ELF-1 (cell line): Measurements from ENCODE around the gene CCDC124.
"Not testable (repeated sequence)": the region's sequence is repeated elsewhere in the genome, so short reads cannot be mapped to it uniquely, and the experiment has no call there.

ENCODE experiments used
- DNase-seq: peaks from one replicate; pipeline ENCODE4 v3.0.0-alpha.2; 2016; ENCODE audit warnings: low read depth, low spot score

The CCDC124 gene

DNA sequence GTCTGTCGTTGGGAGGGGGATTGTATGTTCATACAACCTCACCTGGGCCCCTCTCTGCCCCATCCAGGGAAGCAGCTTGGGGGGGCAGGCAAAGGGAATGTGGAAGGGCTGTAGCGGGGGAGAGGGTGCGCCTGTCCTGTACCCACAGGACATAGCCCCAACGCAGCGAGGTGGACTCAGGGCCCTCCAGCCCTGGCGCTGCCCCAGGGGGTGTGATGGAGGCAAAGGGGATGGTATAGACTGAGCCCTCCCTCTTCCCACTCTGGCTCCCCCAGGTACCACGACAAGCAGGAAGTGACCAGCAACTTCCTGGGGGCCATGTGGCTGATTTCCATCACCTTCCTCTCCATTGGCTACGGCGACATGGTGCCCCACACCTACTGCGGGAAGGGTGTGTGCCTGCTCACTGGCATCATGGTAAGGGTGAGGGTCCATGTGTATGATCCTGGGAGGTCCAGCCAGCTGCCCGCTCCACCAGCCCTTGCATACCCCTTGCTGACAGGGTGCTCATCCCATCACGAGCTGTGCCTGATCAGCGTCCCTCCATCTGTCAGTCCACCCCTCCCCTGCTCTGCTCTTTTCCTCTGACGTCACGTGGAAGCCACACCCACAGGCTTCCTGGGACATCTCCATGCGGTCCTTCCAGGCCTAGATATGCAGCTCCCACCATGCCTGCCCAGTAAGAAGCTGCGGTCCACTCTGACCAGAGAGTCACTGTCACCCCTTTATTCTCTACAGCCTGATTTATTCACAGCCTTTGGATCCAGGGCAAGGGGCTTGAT, 52.4 kb downstream of the CCDC124 start:
- no peak for DNase-seq

DNA sequence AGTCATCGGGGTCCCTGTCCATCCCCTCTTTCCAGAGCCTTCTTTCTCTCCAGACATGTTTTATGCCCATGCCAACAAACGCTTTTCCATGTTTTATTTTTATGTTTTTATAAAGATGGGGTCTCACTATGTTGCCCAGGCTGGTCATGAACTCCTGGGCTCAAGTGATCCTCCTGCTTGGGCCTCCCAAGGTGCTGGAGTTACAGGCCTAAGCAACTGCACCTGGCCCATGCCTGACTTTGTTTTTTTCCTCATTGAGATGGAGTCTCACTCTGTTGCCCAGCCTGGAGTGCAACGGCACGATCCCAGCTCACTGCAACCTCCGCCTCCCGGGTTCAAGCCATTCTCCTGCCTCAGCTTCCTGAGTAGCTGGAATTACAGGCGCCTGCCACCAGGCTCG, 53.8 kb downstream of the CCDC124 start:
- not testable (repeated sequence) for DNase-seq

DNA sequence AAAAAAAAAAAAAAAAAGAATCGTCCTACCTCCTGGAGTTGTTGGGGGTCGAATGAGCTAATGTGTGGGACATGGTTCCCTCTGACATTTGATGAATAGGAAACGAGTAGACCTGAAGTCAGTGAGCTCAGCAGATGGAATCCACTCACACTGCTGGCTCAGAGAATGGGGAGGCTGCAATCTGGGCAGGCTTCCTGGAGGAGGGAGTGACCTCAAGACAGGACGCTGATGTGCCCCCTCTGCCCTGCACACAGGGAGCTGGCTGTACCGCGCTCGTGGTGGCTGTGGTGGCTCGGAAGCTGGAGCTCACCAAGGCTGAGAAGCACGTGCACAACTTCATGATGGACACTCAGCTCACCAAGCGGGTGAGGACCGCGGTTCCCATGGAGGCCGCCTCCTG, 55.3 kb downstream of the CCDC124 start:
- no peak for DNase-seq

DNA sequence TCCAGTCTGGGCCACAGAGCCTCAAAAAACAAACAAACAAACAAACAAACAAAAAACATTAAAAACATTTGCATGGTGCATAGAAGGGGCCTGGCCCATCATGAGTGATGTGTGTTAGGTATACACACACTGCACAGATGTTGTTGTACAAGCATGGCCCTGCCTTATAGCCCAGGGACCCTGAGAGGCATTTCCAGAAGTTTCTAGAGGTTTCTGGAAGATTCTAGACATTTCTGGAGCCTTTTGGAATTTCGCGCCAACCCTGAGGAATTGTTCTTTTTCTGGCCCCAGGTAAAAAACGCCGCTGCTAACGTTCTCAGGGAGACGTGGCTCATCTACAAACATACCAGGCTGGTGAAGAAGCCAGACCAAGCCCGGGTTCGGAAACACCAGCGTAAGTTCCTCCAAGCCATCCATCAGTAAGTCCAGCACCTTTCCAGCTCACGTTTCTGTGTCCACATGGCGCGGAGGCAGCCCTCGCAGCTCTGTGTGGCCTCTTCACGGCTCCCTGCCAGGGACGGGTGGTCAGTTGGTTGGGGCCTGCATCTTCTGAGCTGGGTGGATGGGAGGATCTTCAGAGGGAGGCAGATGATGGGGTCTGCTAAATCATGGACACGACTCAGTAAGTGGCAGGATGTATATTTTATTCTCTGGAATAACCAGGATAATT, 56.7 kb downstream of the CCDC124 start:
- no peak for DNase-seq

DNA sequence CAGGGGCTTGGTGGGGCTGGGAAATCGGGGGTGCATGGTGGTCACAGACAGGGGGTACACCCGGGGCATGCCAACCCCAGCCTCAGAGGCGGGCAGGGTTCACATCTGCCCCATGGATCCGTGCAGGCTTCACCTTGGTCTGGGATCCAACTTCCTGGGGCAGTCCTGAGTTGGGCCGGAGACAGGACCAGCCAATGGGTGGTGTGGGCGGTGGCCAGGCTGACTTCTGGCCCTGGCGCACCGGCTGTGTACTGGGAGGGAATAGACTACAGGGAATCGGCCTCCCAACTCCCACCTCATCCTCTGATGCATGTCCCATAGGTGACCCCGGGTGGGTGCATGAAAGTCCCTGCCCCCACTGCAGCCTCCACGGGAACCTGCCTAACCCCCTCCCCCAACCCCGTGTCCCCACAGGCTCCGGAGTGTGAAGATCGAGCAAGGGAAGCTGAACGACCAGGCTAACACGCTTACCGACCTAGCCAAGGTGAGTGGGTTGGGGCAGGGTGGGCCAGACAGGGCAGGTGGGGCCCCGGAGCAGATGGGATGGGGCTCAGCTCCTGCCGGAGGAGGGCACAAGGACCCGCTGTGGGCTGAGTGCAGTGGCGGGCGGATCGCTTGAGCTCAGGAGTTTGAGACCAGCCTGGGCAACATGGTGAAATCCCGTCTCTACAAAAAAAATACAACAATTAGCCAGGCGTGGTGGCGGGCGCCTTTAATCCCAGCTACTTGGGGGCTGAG, 60.4 kb downstream of the CCDC124 start:
- DNase-seq: no peak
